Measurements from ENCODE around the gene ARFIP1. TPM values are rescaled to one million over a fixed set of nuclear protein-coding genes. Genes with fewer than 3 reads are reported as not detected.

Gene ARFIP1
- total and polyA plus RNA-seq, 9 of the 15 experiments (the other 6 are each of a cell fraction or from before 2014, with no cell fraction given), result 14.1 to 25.1 (median 20.9) TPM

- no peak overlapping the region for H3K4me2 ChIP-seq (ENCODE audit: insufficient read depth, low read length)
- TF ChIP-seq SMAD3 (CRISPR knock-in tag; conservative IDR thresholded peaks at IDR 0.05) (no peak), CHD4 (IDR thresholded peaks at IDR 0.05; ENCODE audit: insufficient read depth, insufficient replicate concordance, low read depth, low read length, poor library complexity, severe bottlenecking) (no peak), TRIM25 (IDR thresholded peaks at IDR 0.05; ENCODE audit: borderline replicate concordance) (no peak), CHCHD3 (CRISPR knock-in tag; IDR thresholded peaks at IDR 0.05) (no peak), ZNF695 (CRISPR knock-in tag; IDR thresholded peaks at IDR 0.05) (no peak), ATF2 (CRISPR knock-in tag; IDR thresholded peaks at IDR 0.05) (no peak), ARID1B (IDR thresholded peaks at IDR 0.05) (peak; percentile 81), ZNF263 (CRISPR knock-in tag; IDR thresholded peaks at IDR 0.05; ENCODE audit: borderline replicate concordance) (no peak), RNF219 (CRISPR knock-in tag; IDR thresholded peaks at IDR 0.05) (no peak), MTA2 (IDR thresholded peaks at IDR 0.05; ENCODE audit: low read depth) (peak; percentile 42; the same call in 1 of the 2 replicates), SAFB (IDR thresholded peaks at IDR 0.05; ENCODE audit: borderline replicate concordance, low read depth, low read length) (no peak), BHLHE40 (IDR thresholded peaks at IDR 0.05; ENCODE audit: low read length) (no peak), E2F8 (IDR thresholded peaks at IDR 0.05; ENCODE audit: low read depth, partially characterized antibody) (no peak)
- TF ChIP-seq, protein P1, sequence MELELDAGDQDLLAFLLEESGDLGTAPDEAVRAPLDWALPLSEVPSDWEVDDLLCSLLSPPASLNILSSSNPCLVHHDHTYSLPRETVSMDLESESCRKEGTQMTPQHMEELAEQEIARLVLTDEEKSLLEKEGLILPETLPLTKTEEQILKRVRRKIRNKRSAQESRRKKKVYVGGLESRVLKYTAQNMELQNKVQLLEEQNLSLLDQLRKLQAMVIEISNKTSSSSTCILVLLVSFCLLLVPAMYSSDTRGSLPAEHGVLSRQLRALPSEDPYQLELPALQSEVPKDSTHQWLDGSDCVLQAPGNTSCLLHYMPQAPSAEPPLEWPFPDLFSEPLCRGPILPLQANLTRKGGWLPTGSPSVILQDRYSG (tag; conservative IDR thresholded peaks at IDR 0.05; ENCODE audit: low read depth), result no peak
Observed at GRCh38 chr4:152961773-152962115, 182.0 kb downstream of the ARFIP1 start.

More at GRCh38 chr4:152961773-152962115, 182.0 kb downstream of the ARFIP1 start:
- Histone ChIP-seq H3K36me3 (ENCODE audit: control insufficient read depth, insufficient read depth, low read length) (no peaks in the 10 kb centered on the region), H2AFZ (ENCODE audit: low read depth, low read length) (no peak overlapping the region), H3K9me1 (ENCODE audit: control insufficient read depth, insufficient read depth, low read length) (no peaks in the 10 kb centered on the region), H3K9me3 (replicated peaks; ENCODE audit: control insufficient read depth, insufficient read depth, low read depth, low read length) (no peaks in the 10 kb centered on the region), H4K20me1 (replicated peaks; ENCODE audit: control insufficient read depth, insufficient read depth, low read length) (no peaks in the 10 kb centered on the region), H3K79me2 (ENCODE audit: control insufficient read depth, insufficient read depth, low read length) (no peaks in the 10 kb centered on the region), H3K27me3 (ENCODE audit: control insufficient read depth in 2 of 2, insufficient read depth in 2 of 2, low read length in 2 of 2) (peaks cover 0 to 11% of the 10 kb centered on the region in 2 experiments; a peak in 2 of 5 replicates), H3K4me1 (replicated peaks in 1 of 2; ENCODE audit: control insufficient read depth in 2 of 2, insufficient read depth in 2 of 2, low read length in 2 of 2) (peaks cover 6 to 21% of the 10 kb centered on the region in 2 experiments), H3K27ac (ENCODE audit: extremely low read depth, low read depth, low read length) (no peak overlapping the region), H3K4me3 (no peak overlapping the region), H3K9ac (ENCODE audit: insufficient read depth in 1 of 2, low read depth in 2 of 2, low read length in 2 of 2) (no peak overlapping the region)
- intact Hi-C loops (cut with micrococcal nuclease), result no loop called here
- DNase-seq (ENCODE audit: extremely low read depth in 1 of 4, low spot score in 3 of 4) (no peak), FAIRE-seq (no peak), ATAC-seq (no peak)
- POLR2A ChIA-PET, result interaction anchor here (0.9 kb wide), 1 partner anchor 25 kb away, joined by 3 read pairs; no protein-coding TSS in a partner anchor
- BruUV-seq (replicated peaks), result no TSS peak
- in situ Hi-C loops (cut with MboI), result no loop called here
- CTCF ChIA-PET (ENCODE audit: low intra/inter-chr PET ratio), result no interaction called here
- 0% methylated on average over 1 of the region's 1 CpG for WGBS (ENCODE audit: insufficient coverage, low coverage, missing lambda C conversion rate)
